H1 (cell line): Measurements from ENCODE around the gene SMTN. TPM values are rescaled to one million over a fixed set of nuclear protein-coding genes. Genes with fewer than 3 reads are reported as not detected.

Source experiments
- CTCF ChIA-PET: fragments of 300-600 bp; sonication (Branson Sonifier 250); formaldehyde crosslinking; loops from one replicate; lab custom pipeline; 2021; ENCODE audit not compliant: partially characterized antibody; lab: Charles Lee
- POLR2A ChIA-PET: fragments of 300-600 bp; sonication (Branson Sonifier 250); formaldehyde crosslinking; loops from one replicate; lab custom pipeline; 2021; ENCODE audit warnings: inconsistent platforms; ENCODE audit not compliant: partially characterized antibody; lab: Charles Lee
- DNase-seq, 2 experiments: peaks; one replicate each; pipeline versions ENCODE4 v3.0.0 to v3.0.0-alpha.2; 2010 to 2022; ENCODE audit warnings: low spot score in 2 of 2, low read depth in 1 of 2, mixed read lengths in 1 of 2
- FAIRE-seq: peaks from 2 replicates; lab custom pipeline; 2011; peaks lifted over from hg19 to GRCh38; lab: Jason Lieb, UNC
- H2AFZ ChIP-seq: 2 replicates; pipeline ENCODE4 v1.8.1; 2012; ENCODE audit warnings: low read length, inconsistent platforms
- H2AK5ac ChIP-seq: 2 replicates; pipeline ENCODE4 v1.6.1; 2013; ENCODE audit warnings: low read depth, low read length
- H2BK120ac ChIP-seq: replicated peaks from 2 replicates; pipeline ENCODE3; 2013; ENCODE audit warnings: low read depth, low read length, inconsistent platforms
- H2BK12ac ChIP-seq: 2 replicates; pipeline ENCODE4 v1.6.1; 2013; ENCODE audit warnings: low read depth, low read length
- H2BK15ac ChIP-seq: 2 replicates; pipeline ENCODE4 v1.6.1; 2013; ENCODE audit warnings: low read length
- H2BK20ac ChIP-seq: 2 replicates; pipeline ENCODE4 v1.6.1; 2013; ENCODE audit warnings: low read length
- H2BK5ac ChIP-seq: 2 replicates; pipeline ENCODE4 v1.6.1; 2013; ENCODE audit warnings: low read depth, low read length
- H3K14ac ChIP-seq: 2 replicates; pipeline ENCODE4 v1.6.1; 2013; ENCODE audit warnings: inconsistent platforms; ENCODE audit not compliant: insufficient read length
- H3K18ac ChIP-seq: 2 replicates; pipeline ENCODE4 v1.6.1; 2013; ENCODE audit warnings: low read length; ENCODE audit errors: extremely low read depth
- H3K23ac ChIP-seq: 2 replicates; pipeline ENCODE4 v1.6.1; 2013; ENCODE audit warnings: inconsistent platforms; ENCODE audit not compliant: insufficient read length
- H3K23me2 ChIP-seq: 2 replicates; pipeline ENCODE4 v1.6.1; 2013; ENCODE audit warnings: low read depth, low read length
- H3K27ac ChIP-seq: 2 replicates; pipeline ENCODE4 v1.6.1; 2011; ENCODE audit warnings: low read depth, low read length, inconsistent platforms
- H3K27me3 ChIP-seq, 4 experiments: replicated peaks in 1 of 4; 1 replicate in 1 of 4; 2 replicates in 3 of 4; pipeline versions ENCODE4 v1.6.1 to v1.8.1; 2011 to 2013; ENCODE audit warnings: low read length in 3 of 4, mild to moderate bottlenecking in 3 of 4, inconsistent platforms in 2 of 4, mixed read lengths in 2 of 4, moderate library complexity in 1 of 4; ENCODE audit not compliant: control insufficient read depth in 3 of 4, insufficient read depth in 3 of 4; ENCODE audit errors: extremely low read depth in 1 of 4
- H3K36me3 ChIP-seq, 4 experiments: 2 replicates each; pipeline versions ENCODE4 v1.6.1 to v1.8.1; 2011 to 2013; ENCODE audit warnings: mild to moderate bottlenecking in 4 of 4, low read length in 3 of 4, moderate library complexity in 2 of 4, control low read depth in 1 of 4, inconsistent platforms in 1 of 4; ENCODE audit not compliant: insufficient read depth in 4 of 4, control insufficient read depth in 2 of 4
- H3K4ac ChIP-seq: replicated peaks from 2 replicates; pipeline ENCODE3; 2013; ENCODE audit warnings: low read length, low read depth, mixed read lengths, inconsistent platforms; ENCODE audit not compliant: insufficient read length
- H3K4me1 ChIP-seq, 4 experiments: replicated peaks in 1 of 4; 1 replicate in 1 of 4; 2 replicates in 3 of 4; pipeline versions ENCODE4 v1.6.1 to v1.8.1; 2011 to 2013; ENCODE audit warnings: low read length in 3 of 4, inconsistent platforms in 2 of 4, mixed read lengths in 1 of 4; ENCODE audit not compliant: insufficient read depth in 4 of 4, control insufficient read depth in 3 of 4
- H3K4me2 ChIP-seq, 2 experiments: 2 replicates each; pipeline versions ENCODE4 v1.6.1 to v1.8.1; 2011 to 2013; ENCODE audit warnings: low read depth in 2 of 2, low read length in 2 of 2, control low read depth in 1 of 2, inconsistent platforms in 1 of 2, mild to moderate bottlenecking in 1 of 2; ENCODE audit not compliant: insufficient read depth in 1 of 2
- H3K4me3 ChIP-seq, 4 experiments: fragments of 200-600, 300-600 bp in 1 of 4; sonication (generic), shearing (Covaris generic), sonication (Bioruptor Twin) in 1 of 4; 2 replicates each; pipeline versions ENCODE4 v1.5.1 to v1.8.1; 2011 to 2016; ENCODE audit warnings: low read length in 4 of 4, low read depth in 3 of 4, control low read depth in 2 of 4, inconsistent platforms in 2 of 4, mild to moderate bottlenecking in 2 of 4, mixed read lengths in 1 of 4, moderate library complexity in 1 of 4; ENCODE audit not compliant: insufficient read depth in 2 of 4; ENCODE audit errors: extremely low read depth in 1 of 4
- H3K56ac ChIP-seq: replicated peaks from 2 replicates; pipeline ENCODE3; 2013; ENCODE audit warnings: low read depth, mild to moderate bottlenecking, mixed read lengths, low read length, inconsistent platforms; ENCODE audit not compliant: insufficient read length
- H3K79me1 ChIP-seq: 2 replicates; pipeline ENCODE4 v1.6.1; 2013; ENCODE audit warnings: low read depth, low read length, control low read depth
- H3K79me2 ChIP-seq, 2 experiments: 2 replicates each; pipeline versions ENCODE4 v1.6.1 to v1.8.1; 2012 to 2013; ENCODE audit warnings: low read length in 2 of 2, mild to moderate bottlenecking in 2 of 2, inconsistent platforms in 1 of 2; ENCODE audit not compliant: insufficient read depth in 2 of 2, control insufficient read depth in 1 of 2
- H3K9ac ChIP-seq, 4 experiments: replicated peaks in 1 of 4; 1 replicate in 1 of 4; 2 replicates in 3 of 4; pipeline versions ENCODE4 v1.6.1 to v1.8.1; 2011 to 2013; ENCODE audit warnings: low read depth in 3 of 4, low read length in 3 of 4, control low read depth in 2 of 4, mild to moderate bottlenecking in 2 of 4, moderate library complexity in 2 of 4, inconsistent platforms in 1 of 4; ENCODE audit errors: extremely low read depth in 1 of 4
- H3K9me3 ChIP-seq, 2 experiments: 2 replicates each; pipeline versions ENCODE4 v1.6.1 to v1.8.1; 2012 to 2013; ENCODE audit warnings: mild to moderate bottlenecking in 2 of 2, moderate library complexity in 2 of 2, control low read depth in 1 of 2, inconsistent platforms in 1 of 2, low read depth in 1 of 2, low read length in 1 of 2, mixed read lengths in 1 of 2; ENCODE audit not compliant: insufficient read depth in 2 of 2
- H4K20me1 ChIP-seq, 2 experiments: replicated peaks in 1 of 2; 2 replicates each; pipeline versions ENCODE3 to v1.8.1; 2011 to 2013; ENCODE audit warnings: inconsistent platforms in 2 of 2, low read length in 2 of 2, mild to moderate bottlenecking in 1 of 2; ENCODE audit not compliant: insufficient read depth in 2 of 2, control insufficient read depth in 1 of 2
- H4K5ac ChIP-seq: 2 replicates; pipeline ENCODE4 v1.6.1; 2013; ENCODE audit warnings: low read length, low read depth, mixed read lengths, inconsistent platforms; ENCODE audit not compliant: insufficient read length
- H4K8ac ChIP-seq: 2 replicates; pipeline ENCODE4 v1.8.0; 2013; ENCODE audit warnings: mild to moderate bottlenecking, moderate library complexity, low read length, inconsistent platforms; ENCODE audit not compliant: insufficient read depth; ENCODE audit errors: extremely low read depth
- H4K91ac ChIP-seq: replicated peaks from 2 replicates; pipeline ENCODE3; 2013; ENCODE audit warnings: low read length, mixed read lengths, inconsistent platforms; ENCODE audit not compliant: insufficient read length
- HDAC2 ChIP-seq, 2 experiments: fragments of 300-600 bp in 1 of 2; sonication (generic) in 1 of 2; IDR thresholded peaks; 2 replicates each; pipeline ENCODE4 v1.6.1; 2011 to 2012; ENCODE audit warnings: low read depth in 2 of 2, low read length in 2 of 2, mild to moderate bottlenecking in 2 of 2, moderate library complexity in 2 of 2, borderline replicate concordance in 1 of 2, inconsistent platforms in 1 of 2
- PHF8 ChIP-seq: fragments of 200-600 bp; sonication (generic); conservative IDR thresholded peaks from 2 replicates; pipeline ENCODE4 v1.7.1; 2012; ENCODE audit warnings: low read depth, mild to moderate bottlenecking, inconsistent platforms, low read length, moderate library complexity
- SIRT6 ChIP-seq: IDR thresholded peaks from one replicate; pipeline ENCODE4 v1.7.1; 2012; ENCODE audit warnings: low read length, inconsistent platforms
- SUZ12 ChIP-seq: fragments of 200-600 bp; sonication (generic); IDR thresholded peaks from 2 replicates; pipeline ENCODE4 v1.6.1; 2012; ENCODE audit warnings: mild to moderate bottlenecking, inconsistent platforms, low read length, moderate library complexity, mixed read lengths
- WGBS, 2 experiments: shearing (Covaris generic) in 1 of 2; methylation state at CpG; one replicate each; pipeline versions ENCODE4 v1.1.6 to v1.1.7; 2013 to 2015; ENCODE audit warnings: low lambda C conversion rate in 2 of 2, mixed read lengths in 2 of 2, inconsistent platforms in 1 of 2, low coverage in 1 of 2, missing lambda C conversion rate in 1 of 2; ENCODE audit not compliant: insufficient replicate concordance in 2 of 2, insufficient coverage in 1 of 2, insufficient read length in 1 of 2; ENCODE audit errors: extremely low coverage in 1 of 2, missing lambda C conversion rate in 1 of 2; 5-methylcytosine and 5-hydroxymethylcytosine counted together
- polyA plus RNA-seq, 7 experiments: library from polyadenylated mRNA; depleted of rRNA in 3 of 7; stranded (reverse) in 5 of 7; unstranded in 2 of 7; fragments of >200 nt in 5 of 7; fragments of 200-250 nt in 2 of 7; gene quantifications; 1 replicate in 5 of 7; 2 replicates in 1 of 7; 4 replicates in 1 of 7; pipeline versions ENCODE4 v1.2.1 to v1.2.3, GENCODE V29; 2011 to 2013; ENCODE audit warnings: missing spikeins in 2 of 7, mixed read lengths in 2 of 7
- total RNA-seq: library from RNA; stranded (reverse); fragmentation: NEBNext Ultra II Directional; extraction: Animal tissue kit (Norgen Biotek cat#: 25700); gene quantifications from 2 replicates; pipeline ENCODE4 v1.2.1, GENCODE V29; 2021

SMTN gene
- total and polyA plus RNA-seq, 2 of the 8 experiments (the other 6 are each of a cell fraction or from before 2014, with no cell fraction given), result 12.3 to 20.8 TPM

DNA sequence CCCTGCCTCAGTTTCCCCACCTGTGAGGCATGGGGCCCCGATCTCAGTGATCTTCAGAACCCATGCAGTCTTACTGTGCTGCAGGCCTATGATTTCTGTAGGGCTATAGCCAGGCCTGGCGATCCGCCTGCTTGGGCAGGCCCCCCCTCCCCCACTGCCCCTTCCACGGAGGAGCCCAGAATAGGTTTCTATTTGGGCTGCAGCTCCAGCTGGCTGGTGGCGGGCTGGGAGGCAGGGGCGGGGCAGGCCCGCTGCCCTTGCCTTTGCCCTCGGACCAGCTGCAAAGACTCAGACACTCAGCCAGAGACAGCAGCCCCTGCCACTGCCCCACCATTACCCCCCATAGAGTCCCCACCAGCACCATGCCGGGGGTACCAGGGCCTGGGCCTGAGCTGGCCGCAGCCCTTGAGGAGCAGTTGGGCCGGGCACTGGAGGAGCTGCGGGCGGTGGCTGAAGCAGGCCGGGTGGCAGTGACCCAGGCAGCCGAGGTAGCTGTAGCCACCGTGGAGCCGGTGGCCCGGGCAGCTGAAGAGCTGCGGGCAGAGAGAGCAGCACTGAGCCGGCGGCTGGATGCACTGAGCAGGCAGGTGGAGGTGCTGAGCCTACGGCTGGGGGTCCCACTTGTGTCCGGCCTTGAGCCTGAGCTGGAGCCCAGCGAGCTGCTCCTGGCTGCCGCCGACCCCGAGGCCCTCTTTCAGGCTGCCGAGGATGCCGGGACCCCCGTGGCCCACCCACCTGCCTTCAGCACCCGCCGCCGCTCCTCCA, 12.2 kb downstream of the SMTN start:
- no peaks in the 10 kb centered on the region for H3K36me3 ChIP-seq
- peak in 1 of 2 experiments; percentile 48 for DNase-seq

More for the DNA sequence above, 12.2 kb downstream of the SMTN start:
- H3K4me3 ChIP-seq, result no peak overlapping the region
- H3K79me2 ChIP-seq, result no peaks in the 10 kb centered on the region
- H2BK5ac ChIP-seq, result no peak overlapping the region
- no peaks in the 10 kb centered on the region for H3K79me1 ChIP-seq
- H3K9ac ChIP-seq, result no peak overlapping the region
- H2BK120ac ChIP-seq, result no peak overlapping the region
- H3K4me2 ChIP-seq, result no peak overlapping the region
- FAIRE-seq, result no peak
- no peak overlapping the region for H2AFZ ChIP-seq
- WGBS, 2 experiments, result 89% methylated on average over 24 of the region's 33 CpGs; no CpG with 5 or more reads in 1 of the 2 experiments
- peaks cover under 1% of the 10 kb centered on the region; the same call in 1 of the 2 replicates for H3K23me2 ChIP-seq
- no peak overlapping the region for H3K14ac ChIP-seq
- H4K8ac ChIP-seq, result no peak overlapping the region
- no peaks in the 10 kb centered on the region for H4K20me1 ChIP-seq
- H4K91ac ChIP-seq, result no peak overlapping the region
- H3K4ac ChIP-seq, result no peak overlapping the region
- H2BK15ac ChIP-seq, result no peak overlapping the region
- no peaks in the 10 kb centered on the region for H3K27me3 ChIP-seq
- no peak overlapping the region for H4K5ac ChIP-seq
- H3K23ac ChIP-seq, result no peak overlapping the region
- TF ChIP-seq SUZ12 (no peak), SIRT6 (no peak), HDAC2 (IDR thresholded peaks at IDR 0.05; ENCODE audit: borderline replicate concordance in 1 of 2, low read depth in 2 of 2, low read length in 2 of 2) (no peak), PHF8 (no peak)
- TF ChIP-seq, all 59 proteins: peak for 0
- no peaks in the 10 kb centered on the region for H3K9me3 ChIP-seq
- ChIA-PET CTCF (interaction anchor here (0.6 to 16.8 kb wide), 10 partner anchors 9 to 125 kb away, joined by 3 to 207 read pairs (median 4); partner anchors contain the start of genes MORC2, PLA2G3, SELENOM and SMTN), POLR2A (interaction anchor here (1.2 to 5.1 kb wide), 5 partner anchors 8 to 125 kb away, joined by 4 to 57 read pairs (median 5); partner anchors contain the start of genes MORC2, SELENOM and TUG1)
- H3K27ac ChIP-seq, result no peak overlapping the region
- H3K4me1 ChIP-seq, result peaks cover under 1 to 16% (median 9%) of the 10 kb centered on the region in 4 experiments
- H3K56ac ChIP-seq, result no peak overlapping the region
- H2AK5ac ChIP-seq, result no peak overlapping the region
- H3K18ac ChIP-seq, result no peak overlapping the region
- no peak overlapping the region for H2BK20ac ChIP-seq
- no peak overlapping the region for H2BK12ac ChIP-seq
